Natural killer cell treated with Interleukin-12 subunit alpha and Interleukin-12 subunit beta and Interleukin-15 and Interleukin-18, amount 100 ng/mL, for 72 hours (primary cell): Measurements from ENCODE around the gene ANXA3. TPM values are rescaled to one million over a fixed set of nuclear protein-coding genes. Genes with fewer than 3 reads are reported as not detected.

Experiments
- ATAC-seq, 2 donors: fragments of 150-1000 bp; cut with Tn5 transposase in 1 of 2; sonication (Bioruptor Pico), chemical (Tn5 transposase) in 1 of 2; 2 replicates each; pipeline ENCODE4 v1.10.0; 2021
- DNase-seq: peaks from one replicate; pipeline ENCODE4 v3.0.0; 2022; ENCODE audit warnings: low spot score
- H3K27ac Mint-ChIP-seq, 2 donors: 1 replicate in 1 of 2; 2 replicates in 1 of 2; pipeline ENCODE4 v1.8.0; 2022; ENCODE audit warnings: mixed read lengths in 2 of 2, mild to moderate bottlenecking in 1 of 2, moderate library complexity in 1 of 2
- H3K27me3 Mint-ChIP-seq, 2 donors: 1 replicate in 1 of 2; 2 replicates in 1 of 2; pipeline ENCODE4 v1.8.0; 2022; ENCODE audit warnings: mixed read lengths in 2 of 2
- H3K36me3 Mint-ChIP-seq: one replicate; pipeline ENCODE4 v1.8.0; 2022; ENCODE audit warnings: mixed read lengths
- H3K4me1 Mint-ChIP-seq, 2 donors: 1 replicate in 1 of 2; 2 replicates in 1 of 2; pipeline ENCODE4 v1.8.0; 2022; ENCODE audit warnings: low read depth in 2 of 2, mixed read lengths in 2 of 2, mild to moderate bottlenecking in 1 of 2
- H3K4me3 Mint-ChIP-seq: one replicate; pipeline ENCODE4 v1.8.0; 2022; ENCODE audit warnings: mixed read lengths
- H3K9me3 Mint-ChIP-seq: 2 replicates; pipeline ENCODE4 v1.8.0; 2022; ENCODE audit warnings: mixed read lengths
- total RNA-seq, 2 donors: library from RNA; stranded (reverse); gene quantifications; one replicate each; pipeline ENCODE4 v1.2.3, GENCODE V29; 2022

ANXA3 gene
- total RNA-seq, 2 donors from 2014 or later: 4.6 to 8.8 TPM

DNA sequence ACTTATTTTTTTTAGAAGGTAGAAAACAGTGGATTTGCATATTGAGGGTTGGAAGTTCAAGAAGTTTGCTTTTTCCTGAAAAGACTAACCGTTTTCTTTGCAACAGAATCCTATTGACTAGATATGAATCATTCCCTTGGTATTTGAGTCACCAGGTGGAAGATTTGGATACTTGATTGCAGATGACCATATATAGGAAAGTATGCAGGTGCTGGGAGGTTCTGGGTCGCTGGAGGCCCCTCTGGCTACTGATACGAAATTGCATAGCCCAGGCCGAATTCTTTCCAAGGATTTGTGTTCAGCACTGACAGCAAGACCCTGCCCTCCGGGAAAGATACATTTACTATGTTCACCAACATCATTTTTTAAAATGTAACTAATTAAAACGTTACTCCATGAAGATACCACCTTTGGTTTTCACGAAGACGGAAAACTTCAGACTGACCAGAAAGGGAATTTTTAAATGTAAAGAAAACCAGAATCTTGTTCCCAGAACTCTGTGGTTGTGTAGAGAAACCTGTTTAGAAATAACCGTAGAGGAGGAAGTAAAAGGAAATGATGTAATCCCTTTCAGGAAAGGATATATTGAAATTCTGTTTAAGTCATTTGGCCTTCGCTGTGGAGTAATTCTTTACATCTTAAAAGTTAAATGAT is 946 bp downstream of the ANXA3 start:
- peak in 1 of 2 donors; percentile 70 for ATAC-seq
- H3K27ac Mint-ChIP-seq: peak overlapping the region; percentile 21 to 74
- H3K9me3 Mint-ChIP-seq: no peaks in the 10 kb centered on the region
- H3K4me1 Mint-ChIP-seq: peaks cover 6 to 9% of the 10 kb centered on the region in 2 donors
- H3K27me3 Mint-ChIP-seq: peaks cover 23 to 33% of the 10 kb centered on the region in 2 donors
- no peak for DNase-seq
- H3K36me3 Mint-ChIP-seq: no peaks in the 10 kb centered on the region
- H3K4me3 Mint-ChIP-seq: peak overlapping the region; percentile 30

DNA sequence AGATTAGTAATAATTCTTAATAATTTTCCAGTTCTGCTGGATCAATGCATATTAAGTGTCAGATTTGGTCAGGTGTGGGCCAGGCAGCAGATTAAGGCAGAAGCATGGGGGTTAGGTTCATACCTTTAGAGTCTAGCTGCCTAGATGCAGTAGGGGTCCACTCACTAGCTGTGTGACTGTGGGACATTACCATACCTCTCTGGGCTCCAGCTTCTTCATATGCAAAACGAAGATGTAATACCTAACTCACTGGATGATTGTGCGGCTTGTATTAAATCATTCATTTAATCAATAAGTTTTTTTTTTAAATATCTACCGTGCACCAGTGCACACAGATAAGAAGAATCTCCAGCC is 1.4 kb downstream of the ANXA3 start:
- no peak overlapping the region for H3K4me3 Mint-ChIP-seq

GRCh38 chr4:78553529-78554060 is 2.0 kb downstream of the ANXA3 start:
- H3K36me3 Mint-ChIP-seq: no peaks in the 10 kb centered on the region
- peaks cover 23 to 33% of the 10 kb centered on the region in 2 donors for H3K27me3 Mint-ChIP-seq
- H3K27ac Mint-ChIP-seq: peak overlapping the region in 1 of 2 donors; percentile 3
- ATAC-seq (no peak), DNase-seq (no peak)
- H3K4me1 Mint-ChIP-seq: peaks cover 6 to 9% of the 10 kb centered on the region in 2 donors
- no peak overlapping the region for H3K4me3 Mint-ChIP-seq
- no peaks in the 10 kb centered on the region for H3K9me3 Mint-ChIP-seq

More for the DNA sequence above, 1.4 kb downstream of the ANXA3 start:
- DNase-seq: no peak
- Mint-ChIP-seq H3K27ac (no peak overlapping the region), H3K36me3 (no peaks in the 10 kb centered on the region), H3K27me3 (peaks cover 23 to 33% of the 10 kb centered on the region in 2 donors), H3K9me3 (no peaks in the 10 kb centered on the region), H3K4me1 (peaks cover 6 to 9% of the 10 kb centered on the region in 2 donors)
- ATAC-seq: peak in 1 of 2 donors; percentile 51

DNA sequence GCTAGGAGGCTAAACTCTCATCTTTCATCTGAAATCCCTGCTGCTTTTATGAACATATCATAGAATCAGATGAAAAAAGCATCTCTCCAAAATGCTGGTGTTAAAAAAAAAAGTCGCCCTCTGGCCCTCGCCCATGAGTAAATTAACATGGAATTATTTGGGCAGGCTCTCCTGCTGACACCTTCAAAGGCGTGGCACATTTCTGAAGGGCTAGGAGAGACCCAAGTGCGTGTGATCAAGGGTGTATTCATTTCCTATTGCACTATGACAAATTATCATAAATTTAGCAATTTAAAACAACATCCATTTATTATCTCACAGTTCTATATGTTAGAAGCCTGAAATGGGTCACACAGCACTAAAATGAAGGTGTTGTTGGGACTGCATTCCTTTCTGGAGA is 5.1 kb downstream of the ANXA3 start:
- no peak for ATAC-seq
- H3K4me3 Mint-ChIP-seq: no peak overlapping the region
- DNase-seq: no peak
- H3K36me3 Mint-ChIP-seq: no peaks in the 10 kb centered on the region
- H3K27me3 Mint-ChIP-seq: peaks cover 6 to 11% of the 10 kb centered on the region in 2 donors
- no peak overlapping the region for H3K27ac Mint-ChIP-seq
- H3K9me3 Mint-ChIP-seq: no peaks in the 10 kb centered on the region
- H3K4me1 Mint-ChIP-seq: peaks cover 0 to 4% of the 10 kb centered on the region in 2 donors

- Mint-ChIP-seq H3K36me3 (no peaks in the 10 kb centered on the region), H3K27ac (no peak overlapping the region), H3K9me3 (no peaks in the 10 kb centered on the region), H3K27me3 (peaks cover 9 to 18% of the 10 kb centered on the region in 2 donors), H3K4me3 (no peak overlapping the region), H3K4me1 (no peaks in the 10 kb centered on the region)
- ATAC-seq (no peak), DNase-seq (no peak)
Measured at GRCh38 chr4:78557841-78558240, 6.3 kb downstream of the ANXA3 start.

DNA sequence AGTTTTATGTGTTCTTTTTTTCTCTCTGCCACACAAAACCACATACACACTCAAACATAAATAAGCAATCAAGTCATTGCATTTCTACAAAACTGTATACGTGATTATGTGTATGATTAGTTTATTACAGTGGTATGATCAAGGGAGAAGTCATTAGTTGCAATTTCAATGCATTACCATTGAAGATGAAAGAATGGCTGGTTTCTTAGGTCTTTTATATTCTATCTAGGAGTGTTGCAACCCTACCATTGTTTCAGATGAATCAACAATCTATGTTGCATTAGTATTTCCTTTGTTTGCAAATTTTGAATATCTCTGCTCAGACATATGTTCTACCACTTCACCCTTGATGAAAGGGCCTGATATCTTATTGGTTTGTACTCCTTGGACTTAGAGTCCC is 6.8 kb downstream of the ANXA3 start:
- no peak overlapping the region for H3K4me3 Mint-ChIP-seq

DNA sequence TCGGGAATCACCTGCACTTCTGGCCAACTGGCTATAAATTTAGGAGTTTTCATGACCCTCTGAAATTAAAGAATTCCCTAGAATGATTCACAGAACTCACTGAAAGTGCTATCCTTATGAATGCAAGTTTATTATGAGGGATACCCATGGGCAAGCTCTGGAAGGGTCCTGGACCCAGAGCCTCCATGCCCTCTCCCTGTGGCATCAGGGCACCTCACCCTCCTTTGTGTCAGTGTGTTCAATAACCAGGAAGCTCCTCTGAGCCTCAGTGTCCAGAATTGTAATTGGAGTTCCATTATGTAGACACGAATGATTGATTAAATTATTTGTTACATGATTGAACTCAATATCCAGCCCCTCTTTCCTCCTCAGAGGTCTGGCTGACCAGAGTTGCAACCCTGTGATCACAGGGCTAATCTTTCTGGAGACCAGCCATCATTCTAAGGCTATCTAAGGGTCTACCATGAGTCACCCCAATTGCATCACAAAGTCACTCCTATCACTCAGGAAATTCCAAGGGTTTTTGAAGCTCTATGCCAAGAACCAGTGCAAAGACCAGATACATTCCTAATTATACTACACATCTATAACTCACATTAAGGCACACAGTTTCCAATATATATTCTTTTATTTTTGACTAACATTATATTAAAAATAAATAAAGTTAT is 8.9 kb downstream of the ANXA3 start:
- no peak for DNase-seq
- H3K4me1 Mint-ChIP-seq: no peaks in the 10 kb centered on the region
- H3K9me3 Mint-ChIP-seq: no peaks in the 10 kb centered on the region
- no peak overlapping the region for H3K4me3 Mint-ChIP-seq
- H3K36me3 Mint-ChIP-seq: no peaks in the 10 kb centered on the region
- peaks cover 6 to 15% of the 10 kb centered on the region in 2 donors for H3K27me3 Mint-ChIP-seq
- no peak for ATAC-seq
- no peak overlapping the region for H3K27ac Mint-ChIP-seq

More for the DNA sequence above, 6.8 kb downstream of the ANXA3 start:
- H3K27ac Mint-ChIP-seq: no peak overlapping the region
- no peak for ATAC-seq
- peaks cover 9 to 20% of the 10 kb centered on the region in 2 donors for H3K27me3 Mint-ChIP-seq
- no peaks in the 10 kb centered on the region for H3K9me3 Mint-ChIP-seq
- no peaks in the 10 kb centered on the region for H3K4me1 Mint-ChIP-seq
- H3K36me3 Mint-ChIP-seq: no peaks in the 10 kb centered on the region
- DNase-seq: no peak

DNA sequence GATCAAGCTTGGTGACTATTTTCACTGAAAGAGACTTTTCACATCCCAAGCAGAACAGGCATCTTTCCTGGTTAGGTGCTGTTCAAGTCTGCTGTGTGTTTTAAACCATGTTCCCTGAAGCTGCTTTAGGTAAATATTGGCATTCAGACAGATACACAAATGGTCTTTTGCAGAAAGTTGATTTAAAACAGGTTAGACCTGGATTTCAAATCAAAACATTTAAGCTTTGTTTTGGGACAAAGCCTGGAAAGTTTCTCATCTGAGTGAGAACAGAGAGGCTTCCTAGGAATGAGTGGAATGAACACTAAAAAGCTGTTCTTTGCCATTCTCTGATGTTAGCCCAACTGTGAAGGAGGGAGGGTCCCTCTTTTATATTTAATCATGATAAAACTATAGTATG is 10.1 kb downstream of the ANXA3 start:
- H3K4me3 Mint-ChIP-seq: no peak overlapping the region
- H3K27me3 Mint-ChIP-seq: peaks cover 8 to 23% of the 10 kb centered on the region in 2 donors
- no peaks in the 10 kb centered on the region for H3K9me3 Mint-ChIP-seq
- H3K4me1 Mint-ChIP-seq: no peaks in the 10 kb centered on the region
- no peak overlapping the region for H3K27ac Mint-ChIP-seq
- DNase-seq (no peak), ATAC-seq (no peak)
- no peaks in the 10 kb centered on the region for H3K36me3 Mint-ChIP-seq

- H3K4me3 Mint-ChIP-seq: no peak overlapping the region
- H3K36me3 Mint-ChIP-seq: no peaks in the 10 kb centered on the region
- H3K9me3 Mint-ChIP-seq: no peaks in the 10 kb centered on the region
- no peak overlapping the region for H3K27ac Mint-ChIP-seq
- peaks cover 8 to 23% of the 10 kb centered on the region in 2 donors for H3K27me3 Mint-ChIP-seq
- no peak for ATAC-seq
- no peak for DNase-seq
- no peaks in the 10 kb centered on the region for H3K4me1 Mint-ChIP-seq
Measured at GRCh38 chr4:78562687-78563086, 11.1 kb downstream of the ANXA3 start.

DNA sequence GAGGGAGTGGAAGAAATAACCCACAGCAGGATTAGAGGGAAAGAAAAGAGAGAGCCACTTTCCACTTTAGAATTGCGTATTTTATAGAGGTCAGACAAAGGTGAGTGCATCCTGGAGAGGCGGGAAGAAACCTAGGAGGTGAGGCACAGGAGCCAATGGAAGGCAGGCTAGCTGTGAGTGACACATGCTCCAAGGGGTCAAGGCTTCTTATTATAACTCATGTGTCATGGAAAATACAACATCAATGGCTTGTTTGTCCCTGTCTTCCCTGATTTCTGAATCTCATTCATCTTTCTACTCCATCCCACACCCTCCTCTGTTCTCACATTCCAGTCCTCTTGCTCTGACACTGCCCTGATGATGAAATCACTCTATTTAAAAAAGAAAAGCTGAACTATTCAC is 14.4 kb downstream of the ANXA3 start:
- H3K4me1 Mint-ChIP-seq: no peaks in the 10 kb centered on the region
- no peaks in the 10 kb centered on the region for H3K36me3 Mint-ChIP-seq
- H3K27ac Mint-ChIP-seq: no peak overlapping the region
- H3K4me3 Mint-ChIP-seq: no peak overlapping the region
- no peak for DNase-seq
- peaks cover 8 to 23% of the 10 kb centered on the region in 2 donors for H3K27me3 Mint-ChIP-seq
- no peaks in the 10 kb centered on the region for H3K9me3 Mint-ChIP-seq
- ATAC-seq: no peak

DNA sequence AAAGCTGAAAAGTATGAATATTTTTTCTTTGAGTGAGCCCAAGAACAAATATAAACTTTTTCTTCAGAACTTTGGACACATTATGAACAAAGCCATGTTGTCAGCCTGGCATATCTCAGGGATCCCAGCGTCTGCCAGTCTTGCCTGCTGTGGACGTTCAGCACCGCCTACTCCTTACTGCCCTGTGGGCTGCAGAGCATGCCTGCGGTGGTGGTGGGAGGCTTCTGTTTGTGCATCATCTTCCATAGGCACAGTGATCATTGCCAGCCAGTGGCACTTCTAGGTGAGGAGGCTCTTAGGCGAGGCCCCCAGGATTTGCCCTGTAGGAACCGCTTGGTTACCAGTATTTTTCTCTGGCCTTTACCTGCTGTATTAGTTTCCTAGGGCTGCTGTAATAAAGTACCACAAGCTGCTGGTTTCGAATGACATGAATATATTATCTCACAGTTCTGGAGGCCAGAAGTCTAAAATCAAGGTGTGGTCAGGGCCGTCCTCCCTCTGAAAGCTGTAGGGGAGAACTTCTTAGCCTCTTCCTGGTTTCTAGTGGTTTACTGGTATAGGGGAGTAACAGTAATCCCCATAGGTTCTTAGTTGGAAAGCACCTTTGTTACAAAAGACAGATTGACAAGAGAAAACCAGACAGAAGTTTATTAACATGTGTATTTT is 15.4 kb downstream of the ANXA3 start:
- Mint-ChIP-seq H3K9me3 (no peaks in the 10 kb centered on the region), H3K36me3 (no peaks in the 10 kb centered on the region), H3K27ac (no peak overlapping the region), H3K27me3 (peaks cover 10 to 28% of the 10 kb centered on the region in 2 donors), H3K4me1 (no peaks in the 10 kb centered on the region), H3K4me3 (no peak overlapping the region)
- peak in 1 of 2 donors; percentile 43 for ATAC-seq
- DNase-seq: no peak

DNA sequence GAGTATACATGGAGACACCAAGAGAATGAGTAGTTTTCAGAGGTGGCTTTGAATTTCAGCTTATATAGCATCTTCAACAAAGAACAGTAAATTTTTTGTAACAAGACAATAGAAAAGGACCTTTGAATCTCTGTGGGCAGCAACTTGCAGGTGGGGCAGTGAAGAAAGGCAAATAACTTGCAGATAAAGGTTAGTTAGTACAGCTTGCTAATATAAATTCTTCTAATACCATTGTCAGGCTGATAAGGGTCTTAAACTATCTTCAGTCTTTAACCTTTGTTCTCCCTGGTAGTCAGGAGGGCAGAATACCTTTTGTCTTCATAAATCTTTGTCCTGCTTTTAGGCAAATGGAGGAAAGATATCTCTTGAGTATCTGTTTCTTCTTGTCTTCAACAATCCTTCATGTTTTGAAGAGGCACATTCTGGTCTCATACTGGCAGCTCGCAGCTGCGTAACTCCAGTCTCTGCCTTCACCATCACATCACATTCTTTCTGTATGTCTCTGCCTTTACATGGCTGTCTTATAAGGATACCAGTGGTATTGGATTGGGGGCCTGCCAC is 16.0 kb downstream of the ANXA3 start:
- no peaks in the 10 kb centered on the region for H3K4me1 Mint-ChIP-seq
- DNase-seq (no peak), ATAC-seq (no peak)
- no peaks in the 10 kb centered on the region for H3K36me3 Mint-ChIP-seq
- H3K4me3 Mint-ChIP-seq: no peak overlapping the region
- H3K27ac Mint-ChIP-seq: no peak overlapping the region
- H3K27me3 Mint-ChIP-seq: peaks cover 12 to 23% of the 10 kb centered on the region in 2 donors
- no peaks in the 10 kb centered on the region for H3K9me3 Mint-ChIP-seq

GRCh38 chr4:78568640-78569305 is 17.2 kb downstream of the ANXA3 start:
- Mint-ChIP-seq H3K4me3 (no peak overlapping the region), H3K9me3 (no peaks in the 10 kb centered on the region), H3K27me3 (peaks cover 10 to 20% of the 10 kb centered on the region in 2 donors), H3K27ac (no peak overlapping the region), H3K36me3 (no peaks in the 10 kb centered on the region), H3K4me1 (no peaks in the 10 kb centered on the region)
- no peak for DNase-seq
- no peak for ATAC-seq
